HG03108 (cell line): ENCODE data around the gene PLXNB3.
"Not testable (repeated sequence)": the region's sequence is repeated elsewhere in the genome, so short reads cannot be mapped to it uniquely, and the experiment has no call there.

Source experiments
- ATAC-seq: cut with Tn5 transposase; IDR thresholded peaks from one replicate; pipeline ENCODE4 v1.9.1; 2021; ENCODE audit warnings: moderate library complexity; ENCODE audit not compliant: unreplicated experiment

Gene PLXNB3

GRCh38 chrX:153806999-153807575 is 43.0 kb downstream of the PLXNB3 start:
- ATAC-seq: no peak

- no peak for ATAC-seq
Measured at GRCh38 chrX:153807976-153808375, 43.9 kb downstream of the PLXNB3 start.

- ATAC-seq: no peak
Measured at GRCh38 chrX:153812220-153812619, 48.2 kb downstream of the PLXNB3 start.

- no peak for ATAC-seq
Measured at GRCh38 chrX:153813161-153813560, 49.1 kb downstream of the PLXNB3 start.

GRCh38 chrX:153814591-153815315 is 50.7 kb downstream of the PLXNB3 start:
- no peak for ATAC-seq

- no peak for ATAC-seq
Measured at GRCh38 chrX:153816831-153817690, 53.0 kb downstream of the PLXNB3 start.

GRCh38 chrX:153818064-153818463 is 54.0 kb downstream of the PLXNB3 start:
- ATAC-seq: not testable (repeated sequence)

- no peak for ATAC-seq
Measured at GRCh38 chrX:153818571-153819383, 54.7 kb downstream of the PLXNB3 start.

- ATAC-seq: no peak
Measured at GRCh38 chrX:153819384-153820040, 55.5 kb downstream of the PLXNB3 start.

- no peak for ATAC-seq
Measured at GRCh38 chrX:153820601-153821000, 56.6 kb downstream of the PLXNB3 start.

- no peak for ATAC-seq
Measured at GRCh38 chrX:153821066-153821465, 57.0 kb downstream of the PLXNB3 start.

GRCh38 chrX:153824348-153824747 is 60.3 kb downstream of the PLXNB3 start:
- no peak for ATAC-seq

- ATAC-seq: no peak
Measured at GRCh38 chrX:153825042-153825441, 61.0 kb downstream of the PLXNB3 start.
